HEK293 (cell line): ENCODE measurements around the gene PRKCA.

ENCODE experiments used
- CTCF ChIA-PET: fragments of 350-600 bp; formaldehyde crosslinking; extraction: SDS; loops from one replicate; lab custom pipeline; 2021; ENCODE audit warnings: antibody characterized with exemption; lab: Yijun Ruan, JAX
- POLR2A ChIA-PET: fragments of 300-600 bp; formaldehyde crosslinking; extraction: SDS; loops from one replicate; lab custom pipeline; 2020; ENCODE audit warnings: antibody characterized with exemption, inconsistent platforms; lab: Yijun Ruan, JAX
- H3K27ac ChIP-seq: fragments of 200-500 bp; sonication (Bioruptor generic); 2 replicates; pipeline ENCODE4 v1.5.1; 2014; ENCODE audit warnings: low read depth, low read length, control low read depth, inconsistent platforms; ENCODE audit errors: extremely low read depth
- H3K36me3 ChIP-seq, 2 experiments: fragments of 200-500 bp in 1 of 2; sonication (Bioruptor generic) in 1 of 2; 1 replicate in 1 of 2; 2 replicates in 1 of 2; pipeline ENCODE4 v1.5.1; 2014 to 2017; ENCODE audit warnings: inconsistent platforms in 2 of 2, low read length in 2 of 2; ENCODE audit not compliant: control insufficient read depth in 2 of 2, insufficient read depth in 1 of 2
- H3K4me1 ChIP-seq: fragments of 200-500 bp; sonication (Bioruptor generic); 2 replicates; pipeline ENCODE4 v1.5.1; 2014; ENCODE audit warnings: mild to moderate bottlenecking, low read length, inconsistent platforms; ENCODE audit not compliant: control insufficient read depth, insufficient read depth
- H3K4me3 ChIP-seq: 2 replicates; pipeline ENCODE4 v1.5.1; 2011; ENCODE audit warnings: low read depth, mild to moderate bottlenecking, control low read depth, low read length, moderate library complexity
- H3K9me3 ChIP-seq: fragments of 200-500 bp; sonication (Bioruptor generic); 2 replicates; pipeline ENCODE4 v1.5.1; 2014; ENCODE audit warnings: low read depth, low read length, inconsistent platforms; ENCODE audit not compliant: control insufficient read depth, insufficient read depth
- PATZ1 ChIP-seq: fragments of 450-650 bp; formaldehyde crosslinking; IDR thresholded peaks from 2 replicates; pipeline ENCODE4 v1.5.1; 2016; ENCODE audit warnings: missing biosample characterization, missing genetic modification characterization
- PRDM1 ChIP-seq: fragments of 450-650 bp; formaldehyde crosslinking; IDR thresholded peaks from 2 replicates; pipeline ENCODE4; 2016; ENCODE audit warnings: missing biosample characterization, missing genetic modification characterization
- PRDM10 ChIP-seq: fragments of 450-650 bp; formaldehyde crosslinking; IDR thresholded peaks from 2 replicates; pipeline ENCODE4 v1.5.1; 2016; ENCODE audit warnings: missing biosample characterization, missing genetic modification characterization
- PRDM6 ChIP-seq: fragments of 450-650 bp; formaldehyde crosslinking; IDR thresholded peaks from 2 replicates; pipeline ENCODE4 v1.5.1; 2017; ENCODE audit warnings: missing biosample characterization, missing genetic modification characterization
- SALL2 ChIP-seq: fragments of 450-650 bp; formaldehyde crosslinking; IDR thresholded peaks from 2 replicates; pipeline ENCODE4 v1.5.0; 2017; ENCODE audit warnings: missing biosample characterization, mild to moderate bottlenecking, missing genetic modification characterization, borderline replicate concordance
- ZNF19 ChIP-seq: fragments of 450-650 bp; formaldehyde crosslinking; IDR thresholded peaks from 2 replicates; pipeline ENCODE4; 2016; ENCODE audit warnings: missing biosample characterization, missing genetic modification characterization, low read depth
- ZNF341 ChIP-seq: fragments of 450-650 bp; formaldehyde crosslinking; IDR thresholded peaks from 2 replicates; pipeline ENCODE4; 2016; ENCODE audit warnings: low read depth, missing biosample characterization, missing genetic modification characterization
- ZNF350 ChIP-seq: fragments of 450-650 bp; formaldehyde crosslinking; IDR thresholded peaks from 2 replicates; pipeline ENCODE4 v1.5.0; 2017; ENCODE audit warnings: missing biosample characterization, mild to moderate bottlenecking, missing genetic modification characterization
- ZNF366 ChIP-seq: fragments of 450-650 bp; formaldehyde crosslinking; conservative IDR thresholded peaks from 2 replicates; pipeline ENCODE4 v1.5.1; 2016; ENCODE audit warnings: missing biosample characterization, missing genetic modification characterization
- ZNF645 ChIP-seq: fragments of 450-650 bp; formaldehyde crosslinking; IDR thresholded peaks from 2 replicates; pipeline ENCODE4; 2016; ENCODE audit warnings: missing biosample characterization, missing genetic modification characterization

The PRKCA gene

GRCh38 chr17:66491665-66492064 is 189.3 kb downstream of the PRKCA start (continued):
- TF ChIP-seq ZNF366 (tag by site-specific recombination) (no peak), ZNF341 (tag by site-specific recombination) (no peak)

GRCh38 chr17:66492080-66492479 is 189.7 kb downstream of the PRKCA start:
- Histone ChIP-seq H3K9me3 (no peaks in the 10 kb centered on the region), H3K4me1 (peaks cover 11% of the 10 kb centered on the region), H3K27ac (no peak overlapping the region), H3K4me3 (no peak overlapping the region), H3K36me3 (no peaks in the 10 kb centered on the region)
- TF ChIP-seq ZNF19 (no peak), PRDM1 (tag by site-specific recombination) (no peak)
- ChIA-PET POLR2A (no interaction called here), CTCF (interaction anchor here (0.9 kb wide), 1 partner anchor 237 kb away, joined by 4 read pairs; no protein-coding TSS in a partner anchor)

GRCh38 chr17:66492561-66493005 is 190.2 kb downstream of the PRKCA start:
- Histone ChIP-seq H3K27ac (no peak overlapping the region), H3K4me1 (peaks cover 11% of the 10 kb centered on the region), H3K9me3 (no peaks in the 10 kb centered on the region), H3K36me3 (no peaks in the 10 kb centered on the region), H3K4me3 (no peak overlapping the region)
- ChIA-PET POLR2A (no interaction called here), CTCF (no interaction called here)
- TF ChIP-seq ZNF645 (no peak), PATZ1 (no peak), PRDM6 (tag by site-specific recombination) (0 out of 2 replicates have a peak, but pooled peaks have one; percentile 19)

GRCh38 chr17:66493283-66494019 is 191.0 kb downstream of the PRKCA start:
- no peaks in the 10 kb centered on the region for H3K36me3 ChIP-seq
- no peak overlapping the region for H3K4me3 ChIP-seq
- no peaks in the 10 kb centered on the region for H3K9me3 ChIP-seq
- ChIA-PET CTCF (interaction anchor here (0.9 to 1.1 kb wide), 2 partner anchors 10 to 250 kb away, joined by 3 read pairs; no protein-coding TSS in a partner anchor), POLR2A (no interaction called here)
- peaks cover 11% of the 10 kb centered on the region for H3K4me1 ChIP-seq
- H3K27ac ChIP-seq, result no peak overlapping the region
- TF ChIP-seq ZNF366 (tag by site-specific recombination), result 0 out of 2 replicates have a peak, but pooled peaks have one; percentile 13
- no peak for TF ChIP-seq SALL2 (tag by site-specific recombination)
- peak; percentile 32; the same call in 1 of the 2 replicates for TF ChIP-seq PRDM10 (tag by site-specific recombination)
- TF ChIP-seq ZNF350 (tag by site-specific recombination), result no peak
- TF ChIP-seq, all 188 proteins: peak for 2
